ENCODE data around the gene CHSY1. TPM values are rescaled to one million over a fixed set of nuclear protein-coding genes. Genes with fewer than 3 reads are reported as not detected.

CHSY1 gene
- total and polyA plus RNA-seq, 2 of the 13 experiments (the other 11 are each of a cell fraction or from before 2014, with no cell fraction given), result 13.3 to 13.7 TPM

GRCh38 chr15:101129851-101130380 is 121.9 kb downstream of the CHSY1 start:
- TF ChIP-seq ZNF7 (CRISPR knock-in tag; IDR thresholded peaks at IDR 0.05) (peak; percentile 74), ZNF839 (CRISPR knock-in tag; IDR thresholded peaks at IDR 0.05; ENCODE audit: borderline replicate concordance) (no peak)
- ATAC-seq (no peak), FAIRE-seq (no peak), DNase-seq (ENCODE audit: low spot score) (no peak)
- WGBS (ENCODE audit: low lambda C conversion rate), result 59% methylated on average over 4 of the region's 4 CpGs
- H3K36me3 ChIP-seq (replicated peaks in 1 of 2; ENCODE audit: control insufficient read depth in 1 of 2, insufficient read depth in 2 of 2, low read length in 2 of 2), result no peaks in the 10 kb centered on the region
- H2AFZ ChIP-seq (ENCODE audit: low read length), result no peak overlapping the region
- ChIA-PET POLR2A (no interaction called here), CTCF (ENCODE audit: low intra/inter-chr PET ratio, low total read pairs) (interaction anchor here (0.6 kb wide), 1 partner anchor 59 kb away, joined by 3 read pairs; no protein-coding TSS in a partner anchor)
- H3K4me1 ChIP-seq (ENCODE audit: insufficient read depth, low read length), result peaks cover 37% of the 10 kb centered on the region
- H3K9ac ChIP-seq (ENCODE audit: insufficient read depth, low read depth, low read length), result no peak overlapping the region
- H3K27me3 ChIP-seq (ENCODE audit: control insufficient read depth in 1 of 2, insufficient read depth in 2 of 2, low read length in 2 of 2), result peaks cover 2 to 22% of the 10 kb centered on the region in 2 experiments; a peak in 3 of 5 replicates
- no peak overlapping the region for H3K27ac ChIP-seq (ENCODE audit: extremely low read length, insufficient read depth, low read length)
- H3K4me3 ChIP-seq (replicated peaks in 1 of 3; ENCODE audit: insufficient read depth in 1 of 3, low read depth in 2 of 3, low read length in 3 of 3), result no peak overlapping the region
- H4K20me1 ChIP-seq (ENCODE audit: insufficient read depth, low read length), result no peaks in the 10 kb centered on the region
- in situ Hi-C loops (cut with HindIII; ENCODE audit: extremely low pct_ligation_motif_present, low pct_unique_long_range_greater_than_20kb) (loop anchor here (5.0 kb wide), 1 partner anchor 38 kb away; no protein-coding TSS in a partner anchor), intact Hi-C loops (cut with micrococcal nuclease; ENCODE audit: unreplicated experiment) (loop anchor here (5.0 to 10.0 kb wide), 2 partner anchors 38 to 125 kb away; partner anchors contain the start of gene CHSY1)
- BruUV-seq (replicated peaks), result no TSS peak
- no peak overlapping the region for H3K4me2 ChIP-seq (ENCODE audit: low read depth, low read length)
- no peaks in the 10 kb centered on the region for H3K9me3 ChIP-seq (ENCODE audit: low read length)
- H3K79me2 ChIP-seq (ENCODE audit: insufficient read depth, low read length), result no peaks in the 10 kb centered on the region

GRCh38 chr15:101128221-101129015 is 123.4 kb downstream of the CHSY1 start:
- 61% methylated on average over 17 of the region's 18 CpGs for WGBS (ENCODE audit: low lambda C conversion rate)
- H3K9me3 ChIP-seq (ENCODE audit: low read length), result no peaks in the 10 kb centered on the region
- peaks cover 37% of the 10 kb centered on the region for H3K4me1 ChIP-seq (ENCODE audit: insufficient read depth, low read length)
- no peak for FAIRE-seq
- intact Hi-C loops (cut with micrococcal nuclease; ENCODE audit: unreplicated experiment), result loop anchor here (5.0 to 10.0 kb wide), 2 partner anchors 36 to 126 kb away; partner anchors contain the start of gene CHSY1
- CTCF ChIA-PET (ENCODE audit: low intra/inter-chr PET ratio, low total read pairs), result no interaction called here
- no peaks in the 10 kb centered on the region for H4K20me1 ChIP-seq (ENCODE audit: insufficient read depth, low read length)
- no peaks in the 10 kb centered on the region for H3K36me3 ChIP-seq (replicated peaks in 1 of 2; ENCODE audit: control insufficient read depth in 1 of 2, insufficient read depth in 2 of 2, low read length in 2 of 2)
- BruUV-seq (replicated peaks), result no TSS peak
- peaks cover 2 to 25% of the 10 kb centered on the region in 2 experiments; a peak in 3 of 5 replicates for H3K27me3 ChIP-seq (ENCODE audit: control insufficient read depth in 1 of 2, insufficient read depth in 2 of 2, low read length in 2 of 2)
- in situ Hi-C loops (cut with HindIII; ENCODE audit: extremely low pct_ligation_motif_present, low pct_unique_long_range_greater_than_20kb), result loop anchor here (5.0 kb wide), 1 partner anchor 36 kb away; no protein-coding TSS in a partner anchor
- H3K27ac ChIP-seq (ENCODE audit: extremely low read length, insufficient read depth, low read length), result no peak overlapping the region
- H3K4me2 ChIP-seq (ENCODE audit: low read depth, low read length), result no peak overlapping the region
- H2AFZ ChIP-seq (ENCODE audit: low read length), result no peak overlapping the region
- ATAC-seq, result no peak
- TF ChIP-seq SKI (IDR thresholded peaks at IDR 0.05; ENCODE audit: partially characterized antibody) (no peak), ZBED4 (CRISPR knock-in tag; IDR thresholded peaks at IDR 0.05; ENCODE audit: borderline replicate concordance) (no peak), ERF (CRISPR knock-in tag; IDR thresholded peaks at IDR 0.05) (no peak), MAFF (IDR thresholded peaks at IDR 0.05; ENCODE audit: low read depth, low read length) (peak; percentile 44), MAFK (conservative IDR thresholded peaks at IDR 0.05 in 1 of 2, IDR thresholded peaks at IDR 0.05 in 1 of 2; ENCODE audit: low read length in 2 of 2) (peak in 1 of 2 experiments; percentile 18; a peak in 2 of 4 replicates)
- H3K79me2 ChIP-seq (ENCODE audit: insufficient read depth, low read length), result no peaks in the 10 kb centered on the region
- no peak for DNase-seq (ENCODE audit: low spot score)
- no peak overlapping the region; a peak in 1 of 6 replicates for H3K4me3 ChIP-seq (replicated peaks in 1 of 3; ENCODE audit: insufficient read depth in 1 of 3, low read depth in 2 of 3, low read length in 3 of 3)
- POLR2A ChIA-PET, result no interaction called here
- H3K9ac ChIP-seq (ENCODE audit: insufficient read depth, low read depth, low read length), result no peak overlapping the region

Data from HepG2 (cell line).